ENCODE measurements around the gene ATAT1.

GRCh38 chr6:30614044-30614842 is 12.4 kb upstream of the ATAT1 start:
- no peak for TF ChIP-seq CTCF (IDR thresholded peaks at IDR 0.05)
- peak in 1 of 2 donors; percentile 35 for TF ChIP-seq POLR2A (IDR thresholded peaks at IDR 0.05)

Data from adrenal gland (tissue), 5 donors.